Adrenal gland (tissue), 5 donors: ENCODE data around the gene NOS1.

Experiments used
- CTCF ChIP-seq, 6 experiments: fragments of 450-650 bp in 4 of 6; fragments of 200-600 bp in 2 of 6; sonication (generic) in 1 of 6; IDR thresholded peaks; 1 replicate in 5 of 6; 2 replicates in 1 of 6; pipeline versions ENCODE4 v1.5.1 to v1.8.0; 2016 to 2021; ENCODE audit warnings: antibody characterized with exemption in 6 of 6, mild to moderate bottlenecking in 2 of 6, moderate library complexity in 1 of 6
- POLR2A ChIP-seq, 2 donors: fragments of 450-650 bp; IDR thresholded peaks; one replicate each; pipeline ENCODE4 v1.6.1; 2017; ENCODE audit warnings: antibody characterized with exemption in 2 of 2, mild to moderate bottlenecking in 2 of 2, moderate library complexity in 1 of 2
- donor health status: DM: no; HTN: no; CAD: no.

GRCh38 chr12:117322428-117322827, 39.0 kb downstream of the NOS1 start:
- no peak for TF ChIP-seq CTCF (IDR thresholded peaks at IDR 0.05)
- no peak for TF ChIP-seq POLR2A (IDR thresholded peaks at IDR 0.05)
